Right atrium auricular region (tissue), 2 donors: ENCODE data around the gene USH2A. TPM values are rescaled to one million over a fixed set of nuclear protein-coding genes. Genes with fewer than 3 reads are reported as not detected.

Source experiments
- DNase-seq: peaks from one replicate; pipeline ENCODE4 v3.0.0-alpha.2; 2019; ENCODE audit warnings: low spot score
- H3K27ac ChIP-seq, 2 donors: fragments of 200-600 bp; sonication (generic); 1 replicate in 1 of 2; 2 replicates in 1 of 2; pipeline ENCODE4 v1.5.1; 2016 to 2019
- H3K27me3 ChIP-seq, 2 donors: fragments of 200-600 bp; sonication (generic); one replicate each; pipeline versions ENCODE4 v1.5.1 to v1.6.0; 2017 to 2019
- H3K36me3 ChIP-seq: fragments of 200-600 bp; sonication (generic); one replicate; pipeline ENCODE4 v1.5.1; 2016
- H3K4me1 ChIP-seq, 2 donors: fragments of 200-600 bp; sonication (generic); one replicate each; pipeline versions ENCODE4 v1.5.1 to v1.6.0; 2017 to 2019
- H3K4me3 ChIP-seq, 2 donors: fragments of 200-600 bp; sonication (generic); 1 replicate in 1 of 2; 2 replicates in 1 of 2; pipeline ENCODE4 v1.5.1; 2017 to 2019; ENCODE audit warnings: mild to moderate bottlenecking in 1 of 2, moderate library complexity in 1 of 2
- H3K9me3 ChIP-seq, 2 donors: fragments of 200-600 bp; sonication (generic); one replicate each; pipeline ENCODE4 v1.5.1; 2019
- total RNA-seq, 2 donors: library from RNA; depleted of rRNA; stranded (reverse); fragments of >200 nt; gene quantifications; one replicate each; pipeline ENCODE4 v1.1.0, GENCODE V29; 2016
- TF ChIP-seq, protein P1 (sequence below), 2 donors: fragments of 200-600 bp; sonication (generic); IDR thresholded peaks; one replicate each; pipeline ENCODE4 v1.5.1; 2019; ENCODE audit warnings: antibody characterized with exemption in 2 of 2

Gene USH2A
- total RNA-seq, 2 donors from 2014 or later = 2.4 to 5.6 TPM

DNA sequence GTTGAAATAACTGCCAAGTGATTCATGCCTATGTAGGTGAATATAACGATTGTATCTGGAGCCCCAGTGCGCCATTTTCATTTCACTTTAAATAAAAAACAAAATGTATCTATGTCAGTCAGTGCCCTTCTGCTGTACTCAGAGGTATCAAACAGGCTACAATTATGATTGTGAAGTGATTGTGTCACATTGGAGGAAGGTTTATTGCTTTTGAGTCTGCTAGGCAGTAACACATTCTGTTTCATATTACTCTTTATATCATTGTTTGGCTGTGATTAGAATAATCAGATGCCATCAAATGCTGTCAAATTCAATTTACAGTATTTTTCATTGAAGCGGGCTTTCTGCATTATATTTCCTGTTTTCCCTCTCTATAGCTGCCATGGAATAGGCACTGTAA lies 684.2 kb downstream of the USH2A start:
- Histone ChIP-seq H3K9me3 (peaks cover 0 to 3% of the 10 kb centered on the region in 2 donors), H3K36me3 (no peaks in the 10 kb centered on the region), H3K27me3 (no peaks in the 10 kb centered on the region), H3K4me1 (no peaks in the 10 kb centered on the region), H3K27ac (no peak overlapping the region), H3K4me3 (no peak overlapping the region)
- TF ChIP-seq, protein P1, sequence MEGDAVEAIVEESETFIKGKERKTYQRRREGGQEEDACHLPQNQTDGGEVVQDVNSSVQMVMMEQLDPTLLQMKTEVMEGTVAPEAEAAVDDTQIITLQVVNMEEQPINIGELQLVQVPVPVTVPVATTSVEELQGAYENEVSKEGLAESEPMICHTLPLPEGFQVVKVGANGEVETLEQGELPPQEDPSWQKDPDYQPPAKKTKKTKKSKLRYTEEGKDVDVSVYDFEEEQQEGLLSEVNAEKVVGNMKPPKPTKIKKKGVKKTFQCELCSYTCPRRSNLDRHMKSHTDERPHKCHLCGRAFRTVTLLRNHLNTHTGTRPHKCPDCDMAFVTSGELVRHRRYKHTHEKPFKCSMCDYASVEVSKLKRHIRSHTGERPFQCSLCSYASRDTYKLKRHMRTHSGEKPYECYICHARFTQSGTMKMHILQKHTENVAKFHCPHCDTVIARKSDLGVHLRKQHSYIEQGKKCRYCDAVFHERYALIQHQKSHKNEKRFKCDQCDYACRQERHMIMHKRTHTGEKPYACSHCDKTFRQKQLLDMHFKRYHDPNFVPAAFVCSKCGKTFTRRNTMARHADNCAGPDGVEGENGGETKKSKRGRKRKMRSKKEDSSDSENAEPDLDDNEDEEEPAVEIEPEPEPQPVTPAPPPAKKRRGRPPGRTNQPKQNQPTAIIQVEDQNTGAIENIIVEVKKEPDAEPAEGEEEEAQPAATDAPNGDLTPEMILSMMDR (IDR thresholded peaks at IDR 0.05) = no peak
- no peak for DNase-seq

DNA sequence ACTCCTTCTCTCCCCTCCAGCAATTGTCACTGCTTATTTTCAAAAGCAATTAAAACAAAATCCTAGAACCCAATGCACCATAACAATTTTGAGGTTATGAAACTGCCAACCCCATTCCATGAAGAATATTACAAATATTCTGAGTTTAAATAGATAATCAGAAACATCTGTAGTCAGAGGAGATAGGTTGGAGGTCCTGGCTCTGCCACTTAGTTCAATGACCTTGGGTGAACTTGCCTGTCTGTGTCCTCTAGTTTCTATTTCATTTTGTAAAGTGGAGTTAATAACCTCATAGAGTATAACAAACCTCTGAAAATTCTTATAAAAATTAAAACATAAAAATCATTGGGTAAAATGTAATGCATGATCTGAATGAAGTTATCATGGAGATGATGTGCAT lies 691.5 kb downstream of the USH2A start:
- Histone ChIP-seq H3K27me3 (no peaks in the 10 kb centered on the region), H3K9me3 (peaks cover 0 to 4% of the 10 kb centered on the region in 2 donors), H3K27ac (no peak overlapping the region), H3K4me3 (no peak overlapping the region), H3K36me3 (no peaks in the 10 kb centered on the region), H3K4me1 (no peaks in the 10 kb centered on the region)
- TF ChIP-seq, protein P1 (IDR thresholded peaks at IDR 0.05) = no peak
- no peak for DNase-seq

DNA sequence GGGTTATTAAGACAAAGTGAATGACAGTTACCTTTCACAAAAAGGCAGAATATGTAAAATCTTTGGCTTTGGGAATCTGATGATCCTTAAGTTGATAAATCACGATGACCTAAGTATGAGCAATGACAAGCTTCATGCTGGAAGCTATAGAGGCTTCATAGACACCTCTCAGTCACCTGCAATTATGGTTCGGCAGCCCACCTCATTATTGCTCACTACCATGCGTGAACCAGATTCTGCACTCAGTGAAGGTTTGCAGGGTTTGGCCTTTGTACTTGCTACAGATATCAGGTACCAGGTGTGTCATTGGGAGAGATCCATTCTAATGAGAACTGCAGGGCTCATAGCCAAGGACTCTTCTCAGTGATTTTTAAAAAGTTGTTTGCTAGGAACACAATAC lies 692.6 kb downstream of the USH2A start:
- H3K36me3 ChIP-seq = no peaks in the 10 kb centered on the region
- peaks cover 0 to 4% of the 10 kb centered on the region in 2 donors for H3K9me3 ChIP-seq
- H3K27ac ChIP-seq = no peak overlapping the region
- no peak overlapping the region for H3K4me3 ChIP-seq
- H3K4me1 ChIP-seq = no peaks in the 10 kb centered on the region
- H3K27me3 ChIP-seq = no peaks in the 10 kb centered on the region
- TF ChIP-seq, protein P1 (IDR thresholded peaks at IDR 0.05) = no peak
- DNase-seq = no peak

DNA sequence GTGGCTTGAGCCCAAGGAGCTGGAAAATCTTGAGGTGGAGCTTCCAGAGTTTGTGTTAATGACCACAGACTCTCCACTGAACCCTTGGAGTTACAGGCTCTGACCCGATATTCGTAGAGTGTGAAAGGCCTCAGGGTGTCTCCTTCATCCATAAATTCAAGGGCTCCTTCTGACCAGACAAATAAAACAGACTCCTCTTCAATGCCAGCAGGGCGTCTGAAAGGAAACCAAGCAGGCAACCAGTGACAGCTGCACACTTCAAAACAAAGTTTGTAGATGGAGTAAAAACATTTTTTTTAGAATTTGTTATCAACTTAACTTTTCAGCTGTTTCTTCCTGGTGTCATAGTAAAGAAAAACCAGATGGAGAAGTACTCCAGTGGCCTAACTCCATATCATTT lies 695.1 kb downstream of the USH2A start:
- Histone ChIP-seq H3K36me3 (no peaks in the 10 kb centered on the region), H3K4me1 (no peaks in the 10 kb centered on the region), H3K27me3 (no peaks in the 10 kb centered on the region), H3K9me3 (no peaks in the 10 kb centered on the region), H3K27ac (no peak overlapping the region), H3K4me3 (no peak overlapping the region)
- TF ChIP-seq, protein P1 (IDR thresholded peaks at IDR 0.05) = no peak
- DNase-seq = no peak

DNA sequence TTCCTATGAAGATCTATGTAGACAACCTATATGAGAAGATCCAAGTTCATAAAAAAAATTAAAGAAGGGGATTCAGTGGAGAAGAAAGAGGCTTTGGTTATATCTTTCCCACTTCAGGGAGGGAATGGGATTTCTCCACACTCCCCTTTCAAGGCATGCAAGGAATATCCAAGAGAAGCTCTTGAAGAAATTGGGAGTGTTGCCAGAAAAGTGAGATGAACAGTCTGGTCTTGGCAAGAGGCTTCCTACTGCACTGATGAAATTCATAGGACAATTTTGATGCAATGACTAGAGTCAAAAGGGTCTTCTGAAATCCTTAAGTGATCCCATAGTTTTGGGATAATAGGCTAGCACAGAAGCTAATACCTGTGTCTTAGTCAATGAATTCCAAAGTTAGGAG lies 703.1 kb downstream of the USH2A start:
- no peak overlapping the region for H3K4me3 ChIP-seq
- no peaks in the 10 kb centered on the region for H3K4me1 ChIP-seq
- H3K27ac ChIP-seq = no peak overlapping the region
- DNase-seq = no peak
- H3K36me3 ChIP-seq = no peaks in the 10 kb centered on the region
- no peaks in the 10 kb centered on the region for H3K9me3 ChIP-seq
- TF ChIP-seq, protein P1 (IDR thresholded peaks at IDR 0.05) = no peak
- no peaks in the 10 kb centered on the region for H3K27me3 ChIP-seq

DNA sequence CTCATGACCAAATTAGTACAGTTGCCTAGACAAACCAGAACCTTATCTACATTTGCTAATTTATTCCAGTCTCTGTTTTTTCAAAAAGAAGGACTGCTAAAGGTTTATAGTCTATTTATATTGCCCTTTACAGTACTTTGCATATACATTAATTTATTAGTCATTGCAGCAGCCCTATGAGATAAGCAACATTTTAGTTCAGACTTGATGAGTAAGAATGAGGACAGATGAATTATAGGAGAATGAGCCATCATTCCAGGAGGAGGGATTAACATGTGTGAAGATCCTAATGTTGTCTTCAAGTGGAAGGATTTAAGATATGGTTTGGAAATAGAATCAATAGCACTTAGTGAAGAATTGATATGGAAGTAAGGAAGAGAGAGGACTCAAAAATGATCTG lies 703.7 kb downstream of the USH2A start:
- TF ChIP-seq, protein P1 (IDR thresholded peaks at IDR 0.05) = no peak
- no peaks in the 10 kb centered on the region for H3K27me3 ChIP-seq
- no peaks in the 10 kb centered on the region for H3K9me3 ChIP-seq
- DNase-seq = no peak
- no peaks in the 10 kb centered on the region for H3K4me1 ChIP-seq
- H3K36me3 ChIP-seq = no peaks in the 10 kb centered on the region
- H3K4me3 ChIP-seq = no peak overlapping the region
- no peak overlapping the region for H3K27ac ChIP-seq
